C4-2B (cell line): Measurements from ENCODE around the gene ST7L.

Source experiments
- CTCF ChIP-seq: fragments of 450-650 bp; conservative IDR thresholded peaks from 2 replicates; pipeline ENCODE4 v1.5.1; 2017; ENCODE audit warnings: mild to moderate bottlenecking
- ZFX ChIP-seq: fragments of 450-650 bp; IDR thresholded peaks from 2 replicates; pipeline ENCODE4 v1.6.1; 2017

- TF ChIP-seq CTCF (no peak), ZFX (no peak)
Measured at GRCh38 chr1:112636056-112636455, 17.1 kb upstream of the ST7L start.
